ENCODE measurements around the gene ZBTB7A.

- no peak for TF ChIP-seq GATA2 (IDR thresholded peaks at IDR 0.05; ENCODE audit: low read depth, low read length)
- no peak for TF ChIP-seq GATA3 (IDR thresholded peaks at IDR 0.05; ENCODE audit: low read depth, low read length)
These were observed 23.9 kb upstream of the ZBTB7A start for GRCh38 chr19:4090356-4091220.

All from SH-SY5Y (cell line).